Measurements from ENCODE around the gene KCNIP4.
A peak's percentile ranks its signal among the peaks of the same experiment; 100 is the strongest.

Gene KCNIP4

DNA sequence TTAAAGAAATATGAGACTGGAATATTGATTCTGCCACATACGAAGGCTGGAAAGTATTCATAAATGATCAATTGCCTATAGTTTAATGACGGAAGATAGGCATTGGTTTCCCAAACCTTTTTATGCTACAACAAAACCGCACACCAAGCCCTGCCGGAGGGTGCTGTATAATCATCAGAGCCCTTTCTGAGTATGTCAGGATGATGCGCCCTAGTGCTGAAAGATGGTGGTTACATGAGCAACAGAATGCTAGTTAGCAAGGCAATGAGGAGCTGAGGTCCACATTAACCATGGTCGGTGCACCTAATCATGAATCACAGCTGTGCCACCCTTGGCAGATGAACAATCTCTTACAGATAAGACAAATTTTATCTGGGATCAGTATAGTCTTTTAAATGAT, 757.3 kb downstream of the KCNIP4 start:
- DNase-seq (ENCODE audit: low spot score): no peak

DNA sequence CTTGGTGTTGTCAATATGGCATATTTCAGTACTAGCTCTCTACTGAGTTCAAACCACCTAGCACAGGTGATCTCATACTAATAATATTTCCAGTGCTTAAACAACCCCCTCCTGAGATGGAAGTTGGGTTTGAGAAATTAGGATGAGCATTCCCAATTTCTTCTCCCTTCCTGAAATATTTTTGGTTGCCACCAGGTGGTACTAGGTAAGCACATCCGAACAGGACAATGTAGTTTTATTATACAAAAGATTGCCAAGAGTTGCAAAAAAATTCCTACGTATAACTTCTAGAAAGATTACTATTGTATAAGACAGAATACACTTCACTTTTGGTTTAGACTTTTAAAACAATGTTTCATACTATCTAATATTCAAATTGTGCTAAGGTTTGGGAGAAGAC, 763.8 kb downstream of the KCNIP4 start:
- DNase-seq (ENCODE audit: low spot score): no peak

GRCh38 chr4:21181716-21182115, 766.9 kb downstream of the KCNIP4 start:
- no peak for DNase-seq (ENCODE audit: low spot score)

- DNase-seq (ENCODE audit: low spot score): no peak
These were observed 770.7 kb downstream of the KCNIP4 start for GRCh38 chr4:21177871-21178270.

DNA sequence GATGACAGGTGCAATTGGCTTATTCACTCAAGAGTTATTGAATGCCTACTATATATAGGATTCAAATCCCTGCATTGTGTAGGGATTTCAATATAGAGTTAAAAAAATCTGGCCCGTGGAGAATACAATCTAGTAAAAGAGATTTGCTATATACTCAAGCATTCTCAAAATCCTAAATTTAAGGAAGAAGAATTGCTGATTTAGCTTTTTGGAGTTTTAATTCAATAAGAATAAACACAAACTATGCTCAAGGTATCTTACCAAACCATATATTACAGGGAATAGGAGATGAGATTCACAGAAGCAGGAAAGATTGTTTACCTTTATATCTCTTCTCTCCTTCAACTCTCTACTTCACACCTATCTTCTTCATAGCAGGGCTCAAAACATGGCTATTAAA, 771.5 kb downstream of the KCNIP4 start:
- no peak for DNase-seq (ENCODE audit: low spot score)

- no peak for DNase-seq (ENCODE audit: low spot score)
These were observed 780.9 kb downstream of the KCNIP4 start for GRCh38 chr4:21167711-21168110.

- DNase-seq (ENCODE audit: low spot score): no peak
These were observed 793.2 kb downstream of the KCNIP4 start for GRCh38 chr4:21155367-21155766.

- DNase-seq (ENCODE audit: low spot score): no peak
These were observed 809.2 kb downstream of the KCNIP4 start for GRCh38 chr4:21139327-21139726.

GRCh38 chr4:21136051-21136630, 812.4 kb downstream of the KCNIP4 start:
- DNase-seq (ENCODE audit: low spot score): no peak

GRCh38 chr4:21134994-21135393, 813.6 kb downstream of the KCNIP4 start:
- peak; percentile 41 for DNase-seq (ENCODE audit: low spot score)

- no peak for DNase-seq (ENCODE audit: low spot score)
These were observed 818.0 kb downstream of the KCNIP4 start for GRCh38 chr4:21130606-21131005.

- no peak for DNase-seq (ENCODE audit: low spot score)
These were observed 822.5 kb downstream of the KCNIP4 start for GRCh38 chr4:21126014-21126512.

DNA sequence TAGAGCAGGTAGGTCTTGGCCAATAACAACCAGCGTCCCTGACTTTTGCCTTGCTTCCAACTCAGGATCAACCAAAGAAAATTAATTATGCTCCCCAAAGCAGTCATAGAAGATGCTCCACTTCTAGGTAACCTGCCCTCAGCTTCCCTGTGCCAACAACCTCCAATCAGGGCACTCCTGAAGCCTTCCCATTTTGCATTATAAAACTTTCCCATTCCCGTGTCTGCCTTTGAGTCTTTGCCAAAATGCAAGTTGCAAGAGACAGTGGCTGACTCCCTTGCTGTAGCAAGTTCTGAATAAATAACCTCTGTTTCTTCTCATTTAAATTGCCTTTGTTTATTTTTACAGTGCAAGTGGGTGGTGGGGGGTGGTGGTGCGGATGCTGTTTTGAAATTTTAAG, 830.3 kb downstream of the KCNIP4 start:
- DNase-seq (ENCODE audit: low spot score): no peak

DNA sequence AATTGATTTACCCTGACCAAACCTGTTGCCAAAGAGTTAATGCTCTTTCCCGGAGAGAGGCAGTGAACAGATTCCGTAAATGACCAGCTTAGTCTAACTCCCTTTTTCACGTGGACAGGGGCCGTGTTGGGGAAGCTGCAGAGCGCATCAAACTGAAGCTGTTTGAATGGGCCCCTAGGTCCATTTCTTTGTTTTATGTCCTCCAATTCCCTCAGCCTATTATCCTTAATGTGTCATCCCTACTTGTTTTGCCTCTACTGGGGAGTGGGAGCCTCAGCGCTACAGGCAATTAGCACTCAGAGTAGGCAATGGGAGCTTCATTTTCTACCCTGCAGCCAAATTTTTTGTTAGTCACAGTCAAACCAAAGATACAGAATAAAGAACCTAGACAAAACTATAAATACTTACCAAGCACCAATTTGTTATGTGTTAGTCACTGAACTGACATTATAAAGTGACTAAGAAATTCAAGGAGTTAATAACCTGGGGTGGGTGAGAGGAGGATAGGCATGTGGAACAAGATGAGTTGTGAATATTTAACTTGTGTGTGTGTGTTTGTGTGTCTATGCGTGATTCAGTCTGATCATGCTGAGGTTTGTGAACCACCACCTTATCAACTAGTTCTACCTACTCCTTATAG, 830.9 kb downstream of the KCNIP4 start:
- no peak for DNase-seq (ENCODE audit: low spot score)

DNA sequence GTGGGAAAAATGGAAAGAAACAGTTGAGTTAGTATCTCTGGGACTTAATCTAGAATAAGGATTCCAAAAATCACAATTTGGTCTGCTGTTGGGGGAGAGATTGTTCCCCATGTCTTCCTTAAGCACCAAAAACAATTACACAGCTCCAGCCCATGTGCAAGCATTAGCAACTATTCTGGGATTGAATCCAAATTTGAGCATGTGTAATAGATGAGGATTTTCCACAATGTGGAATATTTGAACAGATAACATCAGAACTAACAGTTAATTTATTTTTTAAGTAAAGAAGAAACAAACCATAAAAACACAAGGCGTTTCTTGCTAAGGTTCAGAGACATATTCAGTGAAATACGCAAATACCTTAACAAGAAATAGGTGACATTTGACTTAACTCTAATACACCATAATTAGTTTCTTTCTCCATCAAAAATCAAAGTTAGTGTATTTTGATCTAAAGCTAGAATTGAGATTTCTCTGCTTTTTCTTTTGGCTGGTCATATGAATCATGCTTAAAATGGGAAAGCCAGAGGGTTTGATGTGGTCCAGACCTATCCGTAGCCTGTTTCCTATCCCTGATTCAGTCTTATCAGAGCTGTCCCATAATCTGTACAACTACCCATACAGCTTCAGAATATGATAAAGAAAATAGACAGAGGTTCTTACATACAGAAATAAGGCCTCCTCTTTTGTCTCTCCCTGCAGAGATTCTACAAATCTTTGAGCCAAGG, 834.9 kb downstream of the KCNIP4 start:
- no peak for DNase-seq (ENCODE audit: low spot score)

DNA sequence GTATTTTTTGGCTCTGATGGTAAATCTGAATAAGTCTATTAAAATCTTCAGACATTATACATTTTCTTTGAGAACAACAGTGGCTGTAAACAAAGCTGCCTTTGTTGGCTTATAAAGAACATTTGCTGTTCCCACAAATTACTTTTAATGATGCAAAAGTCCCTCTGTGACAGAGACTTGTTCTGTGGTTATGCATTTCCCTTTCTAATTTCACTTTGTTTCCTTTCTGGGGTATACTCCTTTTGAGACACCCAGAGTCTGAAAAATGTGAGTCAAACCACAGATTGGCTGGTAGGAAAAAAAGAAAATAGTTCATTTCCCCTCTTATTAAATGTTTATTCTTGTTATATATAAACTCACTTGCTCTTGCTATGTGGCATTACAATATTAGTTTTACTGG, 845.9 kb downstream of the KCNIP4 start:
- no peak for DNase-seq (ENCODE audit: low spot score)

GRCh38 chr4:21097865-21098264, 850.7 kb downstream of the KCNIP4 start:
- DNase-seq (ENCODE audit: low spot score): no peak

DNA sequence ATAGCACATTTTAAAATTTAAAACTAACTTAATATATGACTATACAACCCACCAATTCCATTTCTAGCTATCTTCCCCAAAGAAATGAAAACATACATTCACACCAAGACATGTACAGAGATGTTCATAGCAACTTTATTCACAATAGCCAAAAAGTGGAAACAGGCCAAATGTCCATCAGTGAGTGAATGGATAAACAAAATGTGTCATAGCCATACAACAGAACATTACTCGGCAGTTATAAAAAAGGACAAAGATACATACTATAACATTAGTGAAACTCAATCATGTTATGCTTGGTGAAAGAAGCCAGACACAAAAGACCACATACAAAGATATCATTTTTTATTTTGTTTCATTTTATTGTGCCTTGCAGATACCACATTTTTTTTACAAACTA, 851.5 kb downstream of the KCNIP4 start:
- no peak for DNase-seq (ENCODE audit: low spot score)

GRCh38 chr4:21092531-21092930, 856.0 kb downstream of the KCNIP4 start:
- DNase-seq (ENCODE audit: low spot score): no peak

DNA sequence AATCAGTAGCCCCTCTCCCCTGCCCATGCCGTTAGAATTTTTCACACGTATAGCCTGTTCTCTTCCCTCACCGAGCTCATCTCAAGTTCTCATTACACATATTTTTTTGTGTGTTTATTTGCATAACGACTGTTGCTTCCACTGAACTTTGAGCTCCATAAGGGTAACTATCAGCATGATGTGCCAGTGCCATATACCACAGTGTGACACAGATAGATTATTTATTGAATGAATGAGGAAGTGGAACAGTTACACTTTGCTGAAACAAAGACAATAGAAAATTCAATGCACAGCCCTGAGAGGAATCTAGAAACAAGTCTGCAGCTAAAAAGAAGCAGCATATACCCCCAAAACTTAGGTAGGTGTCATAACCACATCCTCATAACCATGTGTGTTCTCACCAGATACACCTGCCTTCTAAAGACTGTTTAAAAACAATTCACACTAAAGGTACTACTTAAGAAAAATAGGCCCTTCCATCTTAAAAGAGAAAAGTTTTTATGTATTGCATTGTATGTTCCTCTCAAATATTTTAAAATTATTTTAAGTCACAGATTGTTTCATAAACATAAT, 858.4 kb downstream of the KCNIP4 start:
- DNase-seq (ENCODE audit: low spot score): no peak

DNA sequence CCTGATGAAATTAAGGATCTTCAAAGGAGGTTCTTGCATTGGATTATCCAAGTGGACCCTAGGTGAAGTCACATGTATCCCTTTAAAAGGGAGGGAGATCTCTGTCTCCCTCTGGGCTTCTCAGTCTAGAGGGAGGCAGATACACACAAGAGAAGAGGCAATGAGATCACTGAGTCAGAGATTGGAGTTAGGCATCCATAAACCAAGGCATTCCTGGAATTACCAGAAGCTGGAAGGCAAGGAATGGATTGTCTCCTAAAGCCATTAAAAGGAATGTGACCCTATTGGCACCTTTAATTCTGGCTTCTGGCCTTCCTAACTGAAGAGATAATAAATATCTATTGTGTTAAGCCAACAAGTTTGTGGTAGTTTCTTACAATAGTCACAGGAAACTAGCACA, 865.2 kb downstream of the KCNIP4 start:
- DNase-seq (ENCODE audit: low spot score): no peak

- no peak for DNase-seq (ENCODE audit: low spot score)
These were observed 870.6 kb downstream of the KCNIP4 start for GRCh38 chr4:21077967-21078366.

DNA sequence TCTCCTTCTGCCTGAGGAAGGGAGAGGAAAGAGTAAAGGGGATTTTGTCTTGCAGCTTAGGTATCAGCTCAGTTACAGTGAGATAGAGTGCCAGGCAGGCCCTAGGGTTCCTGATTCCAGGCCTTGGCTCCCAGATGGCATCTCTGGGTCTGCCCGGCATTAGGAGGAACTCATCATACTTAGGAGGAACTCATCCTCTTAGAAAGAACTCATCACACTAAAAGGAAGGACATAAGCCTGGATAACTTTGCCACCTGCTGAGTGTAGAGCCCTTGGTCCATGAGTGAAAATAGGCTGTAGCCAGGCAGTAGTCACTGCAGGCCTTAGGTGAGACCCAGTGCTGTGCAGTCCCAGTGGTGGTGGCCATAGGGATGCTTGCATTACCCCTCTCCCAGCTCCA, 881.2 kb downstream of the KCNIP4 start:
- no peak for DNase-seq (ENCODE audit: low spot score)

All from NAMALWA (cell line).